OCI-LY7 (cell line): ENCODE measurements around the gene ZNF609.

Experiments used
- EZH2phosphoT487 ChIP-seq: fragments of 200-600 bp; sonication (generic); IDR thresholded peaks from 2 replicates; pipeline ENCODE4 v1.6.1; 2018; ENCODE audit warnings: low read depth, borderline replicate concordance, mild to moderate bottlenecking, mixed run types, antibody characterized with exemption, low read length, moderate library complexity, mixed read lengths
- TF ChIP-seq, protein P1 (sequence below): fragments of 200-600 bp; sonication (generic); conservative IDR thresholded peaks from 2 replicates; pipeline ENCODE4 v1.5.1; 2014; ENCODE audit warnings: mild to moderate bottlenecking, antibody characterized with exemption, low read length, moderate library complexity, mixed read lengths

DNA sequence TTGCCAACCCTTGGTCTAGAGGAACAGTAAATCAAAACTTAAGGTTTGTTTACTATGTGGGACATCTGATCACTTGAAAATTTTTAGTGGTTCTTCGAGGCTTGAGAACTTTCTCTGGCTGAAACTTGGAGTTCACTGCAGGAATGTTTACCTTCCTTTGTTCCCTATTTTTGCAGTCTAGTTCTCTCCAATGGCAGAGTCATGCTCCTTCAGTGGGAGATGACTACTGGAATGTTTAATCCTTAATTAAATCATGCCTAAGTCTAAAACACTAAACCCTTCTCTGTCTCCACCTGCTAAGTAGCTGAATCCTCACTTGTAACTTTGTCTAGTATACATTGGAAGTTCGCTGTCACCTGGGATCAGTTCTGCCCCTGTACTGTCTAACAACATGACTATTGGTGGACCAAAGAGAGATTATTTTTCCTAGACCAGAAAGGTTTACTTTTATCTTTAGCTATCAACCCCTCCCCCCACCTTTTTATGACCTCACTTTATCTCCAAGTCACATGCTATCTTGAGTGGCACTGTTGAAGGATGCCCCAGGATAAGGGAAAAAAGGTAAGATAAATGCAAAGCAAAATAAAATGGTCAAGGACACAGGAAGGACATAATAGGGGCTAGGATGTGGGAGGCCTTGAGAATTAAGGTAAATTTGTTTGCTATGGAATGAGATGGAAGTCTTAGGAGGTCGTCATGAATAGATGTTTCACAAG, 1.2 kb upstream of the ZNF609 start:
- TF ChIP-seq, protein P1, sequence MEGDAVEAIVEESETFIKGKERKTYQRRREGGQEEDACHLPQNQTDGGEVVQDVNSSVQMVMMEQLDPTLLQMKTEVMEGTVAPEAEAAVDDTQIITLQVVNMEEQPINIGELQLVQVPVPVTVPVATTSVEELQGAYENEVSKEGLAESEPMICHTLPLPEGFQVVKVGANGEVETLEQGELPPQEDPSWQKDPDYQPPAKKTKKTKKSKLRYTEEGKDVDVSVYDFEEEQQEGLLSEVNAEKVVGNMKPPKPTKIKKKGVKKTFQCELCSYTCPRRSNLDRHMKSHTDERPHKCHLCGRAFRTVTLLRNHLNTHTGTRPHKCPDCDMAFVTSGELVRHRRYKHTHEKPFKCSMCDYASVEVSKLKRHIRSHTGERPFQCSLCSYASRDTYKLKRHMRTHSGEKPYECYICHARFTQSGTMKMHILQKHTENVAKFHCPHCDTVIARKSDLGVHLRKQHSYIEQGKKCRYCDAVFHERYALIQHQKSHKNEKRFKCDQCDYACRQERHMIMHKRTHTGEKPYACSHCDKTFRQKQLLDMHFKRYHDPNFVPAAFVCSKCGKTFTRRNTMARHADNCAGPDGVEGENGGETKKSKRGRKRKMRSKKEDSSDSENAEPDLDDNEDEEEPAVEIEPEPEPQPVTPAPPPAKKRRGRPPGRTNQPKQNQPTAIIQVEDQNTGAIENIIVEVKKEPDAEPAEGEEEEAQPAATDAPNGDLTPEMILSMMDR, result no peak
- TF ChIP-seq EZH2phosphoT487, result no peak
